GM21723 (cell line): Measurements from ENCODE around the gene ATF2.
"Not testable (repeated sequence)": the region's sequence is repeated elsewhere in the genome, so short reads cannot be mapped to it uniquely, and the experiment has no call there.

Source experiments
- ATAC-seq: cut with Tn5 transposase; IDR thresholded peaks from one replicate; pipeline ENCODE4 v1.9.1; 2021; ENCODE audit warnings: mild to moderate bottlenecking, moderate library complexity; ENCODE audit not compliant: unreplicated experiment

ATF2 gene

GRCh38 chr2:175101514-175101913 is 66.5 kb downstream of the ATF2 start:
- no peak for ATAC-seq

GRCh38 chr2:175097297-175097696 is 70.7 kb downstream of the ATF2 start:
- no peak for ATAC-seq

GRCh38 chr2:175084117-175084516 is 83.9 kb downstream of the ATF2 start:
- not testable (repeated sequence) for ATAC-seq

- ATAC-seq = no peak
Measured at GRCh38 chr2:175080479-175080878, 87.5 kb downstream of the ATF2 start.

GRCh38 chr2:175076272-175076671 is 91.7 kb downstream of the ATF2 start:
- no peak for ATAC-seq

GRCh38 chr2:175074478-175074877 is 93.5 kb downstream of the ATF2 start:
- ATAC-seq = no peak

GRCh38 chr2:175068534-175068933 is 99.5 kb downstream of the ATF2 start:
- ATAC-seq = no peak

GRCh38 chr2:175066411-175066810 is 101.6 kb downstream of the ATF2 start:
- no peak for ATAC-seq

- no peak for ATAC-seq
Measured at GRCh38 chr2:175064797-175065196, 103.2 kb downstream of the ATF2 start.

GRCh38 chr2:175063741-175064140 is 104.3 kb downstream of the ATF2 start:
- ATAC-seq = no peak

- ATAC-seq = no peak
Measured at GRCh38 chr2:175062787-175063585, 105.0 kb downstream of the ATF2 start.

- ATAC-seq = no peak
Measured at GRCh38 chr2:175057078-175057685, 110.8 kb downstream of the ATF2 start.

- no peak for ATAC-seq
Measured at GRCh38 chr2:175055993-175056392, 112.0 kb downstream of the ATF2 start.

- no peak for ATAC-seq
Measured at GRCh38 chr2:175054340-175054739, 113.7 kb downstream of the ATF2 start.

- ATAC-seq = no peak
Measured at GRCh38 chr2:175049661-175050060, 118.3 kb downstream of the ATF2 start.

GRCh38 chr2:175048275-175048674 is 119.7 kb downstream of the ATF2 start:
- ATAC-seq = no peak

- no peak for ATAC-seq
Measured at GRCh38 chr2:175039490-175039889, 128.5 kb downstream of the ATF2 start.

GRCh38 chr2:175039031-175039430 is 129.0 kb downstream of the ATF2 start:
- no peak for ATAC-seq

GRCh38 chr2:175037941-175038340 is 130.1 kb downstream of the ATF2 start:
- no peak for ATAC-seq

GRCh38 chr2:175036582-175037018 is 131.4 kb downstream of the ATF2 start:
- no peak for ATAC-seq

- ATAC-seq = no peak
Measured at GRCh38 chr2:175035806-175036205, 132.2 kb downstream of the ATF2 start.

GRCh38 chr2:175034716-175035115 is 133.3 kb downstream of the ATF2 start:
- no peak for ATAC-seq
